Left lung (tissue), 10 donors: Measurements from ENCODE around the gene UBC. TPM values are rescaled to one million over a fixed set of nuclear protein-coding genes. Genes with fewer than 3 reads are reported as not detected.
"Not testable (repeated sequence)": the region's sequence is repeated elsewhere in the genome, so short reads cannot be mapped to it uniquely, and the experiment has no call there.

Experiments used
- ATAC-seq: fragments of 200-7000 bp; cut with Tn5 transposase; one replicate; pipeline ENCODE4 v1.9.1; 2020; ENCODE audit warnings: moderate library complexity
- DNase-seq, 4 donors: peaks; one replicate each; pipeline ENCODE4 v3.0.0-alpha.2; 2013 to 2020
- H3K27ac ChIP-seq, 2 donors: fragments of 200-600 bp; sonication (generic) in 1 of 2; one replicate each; pipeline versions ENCODE4 v1.5.0 to v1.8.0; 2020 to 2021
- H3K27me3 ChIP-seq, 2 donors: fragments of 200-600 bp; sonication (generic) in 1 of 2; one replicate each; pipeline versions ENCODE4 v1.5.0 to v1.8.0; 2020 to 2021
- H3K36me3 ChIP-seq, 2 donors: fragments of 200-600 bp; sonication (generic) in 1 of 2; one replicate each; pipeline versions ENCODE4 v1.5.0 to v1.8.0; 2020 to 2021
- H3K4me1 ChIP-seq, 2 donors: fragments of 200-600 bp; one replicate each; pipeline ENCODE4 v1.8.0; 2021
- H3K4me3 ChIP-seq, 2 donors: fragments of 200-600 bp; sonication (generic) in 1 of 2; one replicate each; pipeline versions ENCODE4 v1.5.0 to v1.8.0; 2020 to 2021; ENCODE audit warnings: mild to moderate bottlenecking in 1 of 2
- H3K9me3 ChIP-seq, 2 donors: fragments of 200-600 bp; sonication (generic) in 1 of 2; one replicate each; pipeline versions ENCODE4 v1.5.0 to v1.8.0; 2020 to 2021
- CTCF ChIP-seq, 2 donors: fragments of 200-600 bp; sonication (generic) in 1 of 2; IDR thresholded peaks; one replicate each; pipeline versions ENCODE4 v1.5.0 to v1.8.0; 2021; ENCODE audit warnings: antibody characterized with exemption in 2 of 2
- intact Hi-C, 2 donors: fragments of 100-400 bp; cut with DNase I; formaldehyde crosslinking; loops; one replicate each; pipeline versions ENCODE4 v1.11.2 to v1.14.2; 2022
- polyA plus RNA-seq, 6 donors: library from polyadenylated mRNA; unstranded; fragments of 120-200 nt; gene quantifications; one replicate each; pipeline ENCODE4 v1.2.1, GENCODE V29; 2013; ENCODE audit not compliant: insufficient read length in 6 of 6
- total RNA-seq, 2 donors: library from RNA; stranded (reverse); fragmentation: NEBNext Ultra II Directional; extraction: Animal tissue kit (Norgen Biotek cat#: 25700); gene quantifications; one replicate each; pipeline ENCODE4 v1.2.1, GENCODE V29; 2021
- donor health status: DM: no; HTN: yes; CAD: no.
- donor health status: DM: no; HTN: no; CAD: no.

UBC gene
- total and polyA plus RNA-seq, 8 donors, result 701 to 1,167 (median 908) TPM

- no peak overlapping the region for H3K27ac ChIP-seq
- intact Hi-C loops, result no loop called here
- no peak for DNase-seq
Observed at GRCh38 chr12:124898923-124899294, 15.5 kb downstream of the UBC start.

GRCh38 chr12:124898200-124898922 is 16.1 kb downstream of the UBC start:
- Histone ChIP-seq H3K4me1 (peaks cover 5 to 10% of the 10 kb centered on the region in 2 donors), H3K27me3 (no peaks in the 10 kb centered on the region), H3K9me3 (no peaks in the 10 kb centered on the region), H3K36me3 (no peaks in the 10 kb centered on the region), H3K4me3 (no peak overlapping the region), H3K27ac (no peak overlapping the region)
- ATAC-seq (peak; percentile 92), DNase-seq (peak in 2 of 4 donors; percentile 63 to 82)
- TF ChIP-seq CTCF (IDR thresholded peaks at IDR 0.05), result peak; percentile 44 to 45
- intact Hi-C loops, result no loop called here

More at GRCh38 chr12:124898923-124899294, 15.5 kb downstream of the UBC start:
- H3K27me3 ChIP-seq, result no peaks in the 10 kb centered on the region
- no peak overlapping the region for H3K4me3 ChIP-seq
- no peaks in the 10 kb centered on the region for H3K9me3 ChIP-seq
- peaks cover 5 to 10% of the 10 kb centered on the region in 2 donors for H3K4me1 ChIP-seq
- no peaks in the 10 kb centered on the region for H3K36me3 ChIP-seq
- no peak for ATAC-seq
- no peak for TF ChIP-seq CTCF (IDR thresholded peaks at IDR 0.05)

GRCh38 chr12:124896461-124896860 is 18.0 kb downstream of the UBC start:
- ATAC-seq, result no peak
- intact Hi-C loops, result no loop called here

GRCh38 chr12:124893792-124894516 is 20.5 kb downstream of the UBC start:
- DNase-seq (no peak), ATAC-seq (no peak)
- TF ChIP-seq CTCF (IDR thresholded peaks at IDR 0.05), result no peak
- intact Hi-C loops, result no loop called here
- Histone ChIP-seq H3K4me1 (peaks cover 5 to 10% of the 10 kb centered on the region in 2 donors), H3K27me3 (no peaks in the 10 kb centered on the region), H3K27ac (no peak overlapping the region), H3K4me3 (no peak overlapping the region), H3K9me3 (no peaks in the 10 kb centered on the region), H3K36me3 (no peaks in the 10 kb centered on the region)

More at GRCh38 chr12:124896461-124896860, 18.0 kb downstream of the UBC start:
- no peak overlapping the region for H3K4me3 ChIP-seq
- H3K27me3 ChIP-seq, result no peaks in the 10 kb centered on the region
- no peak for TF ChIP-seq CTCF (IDR thresholded peaks at IDR 0.05)
- no peak for DNase-seq
- H3K36me3 ChIP-seq, result no peaks in the 10 kb centered on the region
- H3K27ac ChIP-seq, result no peak overlapping the region
- peaks cover 5 to 10% of the 10 kb centered on the region in 2 donors for H3K4me1 ChIP-seq
- H3K9me3 ChIP-seq, result no peaks in the 10 kb centered on the region

- Histone ChIP-seq H3K4me3 (no peak overlapping the region), H3K9me3 (no peaks in the 10 kb centered on the region), H3K36me3 (no peaks in the 10 kb centered on the region), H3K27me3 (no peaks in the 10 kb centered on the region), H3K27ac (no peak overlapping the region), H3K4me1 (no peaks in the 10 kb centered on the region)
- no peak for TF ChIP-seq CTCF (IDR thresholded peaks at IDR 0.05)
- ATAC-seq (no peak), DNase-seq (no peak)
- intact Hi-C loops, result no loop called here
Observed at GRCh38 chr12:124888260-124888659, 26.2 kb downstream of the UBC start.

GRCh38 chr12:124887766-124888165 is 26.7 kb downstream of the UBC start:
- H3K36me3 ChIP-seq, DNase-seq, H3K27ac ChIP-seq, H3K4me3 ChIP-seq, H3K9me3 ChIP-seq, intact Hi-C loops, H3K27me3 ChIP-seq, H3K4me1 ChIP-seq, ATAC-seq: not testable (repeated sequence)
